HepG2 (cell line): Measurements from ENCODE around the gene NPDC1. TPM values are rescaled to one million over a fixed set of nuclear protein-coding genes. Genes with fewer than 3 reads are reported as not detected.

Source experiments
- AGO2 ChIP-seq: fragments of 200-400 bp; formaldehyde crosslinking; optimal IDR thresholded peaks from 2 replicates; pipeline ENCODE3; 2017; ENCODE audit warnings: mild to moderate bottlenecking, low read depth, low read length, moderate library complexity
- CBFB ChIP-seq: sonication (generic); formaldehyde crosslinking; IDR thresholded peaks from 2 replicates; pipeline ENCODE4 v1.4.0; 2020; ENCODE audit warnings: missing genetic modification reagents
- CENPT ChIP-seq: sonication (generic); formaldehyde crosslinking; IDR thresholded peaks from 2 replicates; pipeline ENCODE4 v1.8.0; 2022; ENCODE audit warnings: low read depth, mild to moderate bottlenecking, moderate library complexity, missing genetic modification reagents
- FOSL2 ChIP-seq: sonication (generic); formaldehyde crosslinking; IDR thresholded peaks from 2 replicates; pipeline ENCODE4 v1.4.0; 2020; ENCODE audit warnings: missing genetic modification reagents
- FOXA1 ChIP-seq, 2 experiments: fragments of 450-650 bp in 1 of 2; sonication (generic) in 1 of 2; formaldehyde crosslinking in 1 of 2; IDR thresholded peaks; 2 replicates each; pipeline versions ENCODE4 v1.4.0 to v1.6.1; 2016 to 2020; ENCODE audit warnings: missing genetic modification reagents in 1 of 2
- FOXJ3 ChIP-seq: sonication (generic); formaldehyde crosslinking; IDR thresholded peaks from 2 replicates; pipeline ENCODE4 v1.4.0; 2020; ENCODE audit warnings: missing genetic modification reagents, mild to moderate bottlenecking, borderline replicate concordance
- GMEB2 ChIP-seq: IDR thresholded peaks from 2 replicates; pipeline ENCODE4 v1.6.1; 2016; ENCODE audit warnings: missing biosample characterization, missing genetic modification reagents, low read depth
- HES4 ChIP-seq: sonication (generic); formaldehyde crosslinking; IDR thresholded peaks from 2 replicates; pipeline ENCODE4 v1.9.0; 2021; ENCODE audit warnings: mild to moderate bottlenecking, missing genetic modification reagents, borderline replicate concordance
- IKZF4 ChIP-seq: sonication (generic); formaldehyde crosslinking; IDR thresholded peaks from 2 replicates; pipeline ENCODE4 v1.5.1; 2020; ENCODE audit warnings: borderline replicate concordance, mild to moderate bottlenecking, low read depth, missing genetic modification reagents; ENCODE audit errors: not compliant biosample characterization
- IRF2 ChIP-seq: IDR thresholded peaks from 2 replicates; pipeline ENCODE4 v1.6.1; 2018; ENCODE audit warnings: missing genetic modification reagents, missing compliant biosample characterization
- NFATC3 ChIP-seq: sonication (generic); formaldehyde crosslinking; IDR thresholded peaks from 2 replicates; pipeline ENCODE4 v1.5.1; 2020; ENCODE audit warnings: mild to moderate bottlenecking, missing genetic modification reagents
- NFYB ChIP-seq: sonication (generic); formaldehyde crosslinking; IDR thresholded peaks from 2 replicates; pipeline ENCODE4 v1.4.0; 2020; ENCODE audit warnings: missing genetic modification reagents
- PCBP1 ChIP-seq: fragments of 200-400 bp; formaldehyde crosslinking; IDR thresholded peaks from 2 replicates; pipeline ENCODE4 v1.6.1; 2017; ENCODE audit warnings: mild to moderate bottlenecking, low read depth, low read length, borderline replicate concordance
- POLR2G ChIP-seq: fragments of 200-400 bp; formaldehyde crosslinking; IDR thresholded peaks from 2 replicates; pipeline ENCODE4 v1.6.1; 2018; ENCODE audit warnings: mild to moderate bottlenecking, low read depth, low read length, moderate library complexity
- RBFOX2 ChIP-seq: fragments of 200-400 bp; formaldehyde crosslinking; IDR thresholded peaks from 2 replicates; pipeline ENCODE4 v1.6.1; 2017; ENCODE audit warnings: low read depth, mild to moderate bottlenecking, low read length
- SKI ChIP-seq: fragments of 450-650 bp; IDR thresholded peaks from one replicate; pipeline ENCODE4 v1.6.1; 2018; ENCODE audit warnings: mild to moderate bottlenecking; ENCODE audit not compliant: partially characterized antibody
- SMAD3 ChIP-seq: sonication (generic); formaldehyde crosslinking; IDR thresholded peaks from 2 replicates; pipeline ENCODE4 v1.4.0; 2020; ENCODE audit warnings: missing genetic modification reagents
- SP5 ChIP-seq: IDR thresholded peaks from 2 replicates; pipeline ENCODE4 v1.6.1; 2016; ENCODE audit warnings: low read depth, borderline replicate concordance
- ZBTB4 ChIP-seq: sonication (generic); formaldehyde crosslinking; IDR thresholded peaks from 2 replicates; pipeline ENCODE4 v1.4.0; 2020; ENCODE audit warnings: missing genetic modification reagents, mild to moderate bottlenecking, borderline replicate concordance
- ZNF143 ChIP-seq: sonication (generic); formaldehyde crosslinking; IDR thresholded peaks from 2 replicates; pipeline ENCODE4 v1.4.0; 2020; ENCODE audit warnings: missing genetic modification reagents
- ZNF468 ChIP-seq: sonication (generic); formaldehyde crosslinking; IDR thresholded peaks from 2 replicates; pipeline ENCODE4 v1.8.0; 2022; ENCODE audit warnings: mild to moderate bottlenecking, moderate library complexity, missing genetic modification reagents
- ZNF839 ChIP-seq: sonication (generic); formaldehyde crosslinking; IDR thresholded peaks from 2 replicates; pipeline ENCODE4 v1.4.0; 2020; ENCODE audit warnings: missing genetic modification reagents, mild to moderate bottlenecking, borderline replicate concordance
- ZSCAN31 ChIP-seq: sonication (generic); formaldehyde crosslinking; IDR thresholded peaks from 2 replicates; pipeline ENCODE4 v1.5.0; 2020; ENCODE audit warnings: low read depth, mild to moderate bottlenecking, missing genetic modification reagents
- polyA plus RNA-seq, 8 experiments: library from polyadenylated mRNA; depleted of rRNA in 3 of 8; stranded (reverse) in 7 of 8; unstranded in 1 of 8; fragments of >200 nt; fragmentation: Illumina TruSeq in 4 of 8; extraction: Trizol in 4 of 8; gene quantifications; 2 replicates each; pipeline versions ENCODE4 v1.2.1 to v1.2.3, GENCODE V29; 2011 to 2016; ENCODE audit warnings: low read depth in 4 of 8, missing spikeins in 1 of 8, mixed read lengths in 1 of 8; ENCODE audit not compliant: insufficient read depth in 1 of 8
- total RNA-seq, 5 experiments: library from RNA; depleted of rRNA; stranded (reverse); fragments of >200 nt; fragmentation: Illumina TruSeq; extraction: Trizol; gene quantifications; 2 replicates each; pipeline ENCODE4 v1.2.3, GENCODE V29; 2016; ENCODE audit warnings: low read depth in 1 of 5

NPDC1 gene
- total and polyA plus RNA-seq, 2 of the 13 experiments (the other 11 are each of a cell fraction or from before 2014, with no cell fraction given): 0.84 to 5.4 TPM

GRCh38 chr9:137086531-137087408 is 40.8 kb upstream of the NPDC1 start, which contains the start of gene MAN1B1 (continued):
- TF ChIP-seq SKI (peak; percentile 48), GMEB2 (CRISPR knock-in tag) (peak; percentile 94), FOSL2 (CRISPR knock-in tag) (0 out of 2 replicates have a peak, but pooled peaks have one; percentile 18), ZNF468 (CRISPR knock-in tag) (no peak), IRF2 (0 out of 2 replicates have a peak, but pooled peaks have one; percentile 41), ZNF839 (no peak), SMAD3 (CRISPR knock-in tag) (0 out of 2 replicates have a peak, but pooled peaks have one; percentile 51), CENPT (no peak), SP5 (CRISPR knock-in tag) (peak; percentile 66), ZBTB4 (CRISPR knock-in tag) (no peak), FOXJ3 (CRISPR knock-in tag) (peak; percentile 72; the same call in 1 of the 2 replicates), PCBP1 (0 out of 2 replicates have a peak, but pooled peaks have one; percentile 5), RBFOX2 (peak; percentile 97), NFYB (CRISPR knock-in tag) (peak; percentile 60; the same call in 1 of the 2 replicates), HES4 (CRISPR knock-in tag) (peak; percentile 61; the same call in 1 of the 2 replicates), ZNF143 (0 out of 2 replicates have a peak, but pooled peaks have one; percentile 28), POLR2G (peak; percentile 84), CBFB (CRISPR knock-in tag) (peak; percentile 8; the same call in 1 of the 2 replicates), IKZF4 (CRISPR knock-in tag) (peak; percentile 54), FOXA1 (IDR thresholded peaks at IDR 0.05) (no peak), FOXA1 (CRISPR knock-in tag; IDR thresholded peaks at IDR 0.05) (peak; percentile 82), ZSCAN31 (CRISPR knock-in tag) (peak; percentile 91), AGO2 (peak; percentile 85), NFATC3 (0 out of 2 replicates have a peak, but pooled peaks have one; percentile 38)
